ENCODE data around the gene OXER1. TPM values are rescaled to one million over a fixed set of nuclear protein-coding genes. Genes with fewer than 3 reads are reported as not detected.

OXER1 gene
- polyA plus RNA-seq, 1 donor (not counting 4 experiments of a cell fraction or from before 2014, with no cell fraction given), result not detected

DNA sequence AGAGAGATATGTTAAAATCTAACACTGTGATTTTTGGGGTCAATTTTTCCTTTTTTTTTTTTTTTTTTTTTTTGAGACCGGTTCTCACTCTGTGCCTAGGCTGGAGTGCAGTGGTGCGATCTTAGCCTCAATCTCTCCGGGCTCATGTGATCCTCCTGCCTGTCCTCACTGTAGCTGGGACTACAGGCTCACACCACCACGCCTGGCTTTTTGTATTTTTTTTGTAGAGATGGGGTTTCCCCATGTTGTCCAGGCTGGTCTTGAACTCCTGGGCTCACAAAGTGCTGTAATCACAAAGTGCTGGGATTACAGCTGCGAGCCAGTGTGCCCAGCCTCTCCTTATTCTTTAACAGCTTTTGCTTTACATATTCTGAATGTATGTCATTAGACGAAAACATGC lies 31.3 kb upstream of the OXER1 start:
- H4K20me1 ChIP-seq (ENCODE audit: control insufficient read depth, extremely low read depth, insufficient read depth, low read length), result no peaks in the 10 kb centered on the region
- no peak overlapping the region for H2AFZ ChIP-seq (ENCODE audit: control insufficient read depth, low read length)
- H3K9ac ChIP-seq (ENCODE audit: control insufficient read depth, extremely low read depth, insufficient read depth, low read length), result no peak overlapping the region
- no peak for DNase-seq (ENCODE audit: low read depth, low spot score)
- no peaks in the 10 kb centered on the region for H3K9me3 ChIP-seq (ENCODE audit: control insufficient read depth, low read depth, low read length)
- H3K4me1 ChIP-seq (ENCODE audit: control insufficient read depth, extremely low read depth, insufficient read depth, low read length), result peaks cover 10% of the 10 kb centered on the region
- FAIRE-seq, result no peak
- H3K4me3 ChIP-seq (ENCODE audit: control insufficient read depth in 2 of 3, extremely low read depth in 1 of 3, insufficient read depth in 2 of 3, low read depth in 1 of 3, low read length in 3 of 3), result no peak overlapping the region
- peaks cover 13% of the 10 kb centered on the region for H3K27me3 ChIP-seq (ENCODE audit: control insufficient read depth, extremely low read depth, insufficient read depth, low read length)
- H3K9me1 ChIP-seq (ENCODE audit: control insufficient read depth, extremely low read depth, insufficient read depth, low read length), result no peaks in the 10 kb centered on the region
- H3K27ac ChIP-seq (ENCODE audit: control insufficient read depth, insufficient read depth, low read length), result no peak overlapping the region
- H3K79me2 ChIP-seq (ENCODE audit: control insufficient read depth, insufficient read depth, low read length), result no peaks in the 10 kb centered on the region
- H3K36me3 ChIP-seq (ENCODE audit: control insufficient read depth in 2 of 2, extremely low read depth in 1 of 2, insufficient read depth in 2 of 2, low read length in 2 of 2), result no peaks in the 10 kb centered on the region
- TF ChIP-seq EZH2 (IDR thresholded peaks at IDR 0.05; ENCODE audit: low read length), result no peak
- TF ChIP-seq, protein P1, sequence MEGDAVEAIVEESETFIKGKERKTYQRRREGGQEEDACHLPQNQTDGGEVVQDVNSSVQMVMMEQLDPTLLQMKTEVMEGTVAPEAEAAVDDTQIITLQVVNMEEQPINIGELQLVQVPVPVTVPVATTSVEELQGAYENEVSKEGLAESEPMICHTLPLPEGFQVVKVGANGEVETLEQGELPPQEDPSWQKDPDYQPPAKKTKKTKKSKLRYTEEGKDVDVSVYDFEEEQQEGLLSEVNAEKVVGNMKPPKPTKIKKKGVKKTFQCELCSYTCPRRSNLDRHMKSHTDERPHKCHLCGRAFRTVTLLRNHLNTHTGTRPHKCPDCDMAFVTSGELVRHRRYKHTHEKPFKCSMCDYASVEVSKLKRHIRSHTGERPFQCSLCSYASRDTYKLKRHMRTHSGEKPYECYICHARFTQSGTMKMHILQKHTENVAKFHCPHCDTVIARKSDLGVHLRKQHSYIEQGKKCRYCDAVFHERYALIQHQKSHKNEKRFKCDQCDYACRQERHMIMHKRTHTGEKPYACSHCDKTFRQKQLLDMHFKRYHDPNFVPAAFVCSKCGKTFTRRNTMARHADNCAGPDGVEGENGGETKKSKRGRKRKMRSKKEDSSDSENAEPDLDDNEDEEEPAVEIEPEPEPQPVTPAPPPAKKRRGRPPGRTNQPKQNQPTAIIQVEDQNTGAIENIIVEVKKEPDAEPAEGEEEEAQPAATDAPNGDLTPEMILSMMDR (optimal IDR thresholded peaks at IDR 0.05 in 1 of 3, IDR thresholded peaks at IDR 0.05 in 1 of 3, conservative IDR thresholded peaks at IDR 0.05 in 1 of 3; ENCODE audit: extremely low read depth in 1 of 3, insufficient read depth in 2 of 3, low read length in 3 of 3), result no peak
- H3K4me2 ChIP-seq (ENCODE audit: control insufficient read depth, extremely low read depth, insufficient read depth, low read depth, low read length), result no peak overlapping the region
- dilution Hi-C loops (cut with MboI; ENCODE audit: extremely low pct_ligation_motif_present, low sequenced_read_pairs), result no loop called here

DNA sequence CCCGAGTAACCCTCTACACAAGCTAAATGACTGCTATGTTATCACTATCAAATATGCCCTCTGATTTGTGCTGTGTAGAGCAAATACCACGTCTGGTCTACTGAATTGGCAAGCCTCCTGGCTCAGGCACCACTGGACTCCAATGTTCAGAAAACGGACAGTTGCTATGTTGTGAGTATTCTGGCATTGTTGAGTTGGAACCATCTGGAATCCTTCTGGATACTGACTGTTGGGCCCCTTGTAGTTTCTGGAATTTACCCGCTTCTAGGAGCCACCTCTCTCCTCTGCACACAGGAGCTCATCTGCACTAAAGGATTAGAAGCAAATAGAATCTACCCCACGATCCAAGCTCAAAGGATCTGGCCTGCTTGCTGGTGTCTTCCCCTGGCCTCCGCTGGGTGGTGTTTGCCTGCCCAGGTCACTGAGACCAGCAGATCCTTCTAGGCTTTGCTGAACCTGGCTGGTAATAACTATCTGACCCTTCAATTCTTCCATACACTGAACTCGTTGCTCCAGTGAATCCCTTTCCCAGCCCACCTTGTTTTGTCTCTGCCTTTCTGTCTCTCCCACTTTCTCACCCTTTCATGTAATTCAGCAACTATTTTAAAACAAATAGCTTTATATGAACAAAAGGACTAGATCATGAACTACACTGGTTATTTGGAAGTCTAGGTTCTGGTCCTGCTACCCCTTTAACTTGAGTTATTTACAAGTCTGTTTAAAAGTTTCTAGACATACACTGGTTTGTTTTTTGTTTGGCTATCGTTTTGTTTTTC lies 30.5 kb upstream of the OXER1 start:
- Histone ChIP-seq H3K79me2 (ENCODE audit: control insufficient read depth, insufficient read depth, low read length) (no peaks in the 10 kb centered on the region), H3K9me3 (ENCODE audit: control insufficient read depth, low read depth, low read length) (no peaks in the 10 kb centered on the region), H3K36me3 (ENCODE audit: control insufficient read depth in 2 of 2, extremely low read depth in 1 of 2, insufficient read depth in 2 of 2, low read length in 2 of 2) (no peaks in the 10 kb centered on the region), H3K9ac (ENCODE audit: control insufficient read depth, extremely low read depth, insufficient read depth, low read length) (no peak overlapping the region), H3K4me3 (ENCODE audit: control insufficient read depth in 2 of 3, extremely low read depth in 1 of 3, insufficient read depth in 2 of 3, low read depth in 1 of 3, low read length in 3 of 3) (no peak overlapping the region), H3K9me1 (ENCODE audit: control insufficient read depth, extremely low read depth, insufficient read depth, low read length) (no peaks in the 10 kb centered on the region), H4K20me1 (ENCODE audit: control insufficient read depth, extremely low read depth, insufficient read depth, low read length) (no peaks in the 10 kb centered on the region), H3K27me3 (ENCODE audit: control insufficient read depth, extremely low read depth, insufficient read depth, low read length) (peaks cover 13% of the 10 kb centered on the region), H3K4me2 (ENCODE audit: control insufficient read depth, extremely low read depth, insufficient read depth, low read depth, low read length) (no peak overlapping the region), H3K4me1 (ENCODE audit: control insufficient read depth, extremely low read depth, insufficient read depth, low read length) (peaks cover 10% of the 10 kb centered on the region), H3K27ac (ENCODE audit: control insufficient read depth, insufficient read depth, low read length) (no peak overlapping the region), H2AFZ (ENCODE audit: control insufficient read depth, low read length) (no peak overlapping the region)
- dilution Hi-C loops (cut with MboI; ENCODE audit: extremely low pct_ligation_motif_present, low sequenced_read_pairs), result no loop called here
- DNase-seq (ENCODE audit: low read depth, low spot score), result no peak
- FAIRE-seq, result no peak
- TF ChIP-seq, protein P1 (optimal IDR thresholded peaks at IDR 0.05 in 1 of 3, IDR thresholded peaks at IDR 0.05 in 1 of 3, conservative IDR thresholded peaks at IDR 0.05 in 1 of 3; ENCODE audit: extremely low read depth in 1 of 3, insufficient read depth in 2 of 3, low read length in 3 of 3), result no peak
- no peak for TF ChIP-seq EZH2 (IDR thresholded peaks at IDR 0.05; ENCODE audit: low read length)
